ENCODE results near the gene PIGO.

DNA sequence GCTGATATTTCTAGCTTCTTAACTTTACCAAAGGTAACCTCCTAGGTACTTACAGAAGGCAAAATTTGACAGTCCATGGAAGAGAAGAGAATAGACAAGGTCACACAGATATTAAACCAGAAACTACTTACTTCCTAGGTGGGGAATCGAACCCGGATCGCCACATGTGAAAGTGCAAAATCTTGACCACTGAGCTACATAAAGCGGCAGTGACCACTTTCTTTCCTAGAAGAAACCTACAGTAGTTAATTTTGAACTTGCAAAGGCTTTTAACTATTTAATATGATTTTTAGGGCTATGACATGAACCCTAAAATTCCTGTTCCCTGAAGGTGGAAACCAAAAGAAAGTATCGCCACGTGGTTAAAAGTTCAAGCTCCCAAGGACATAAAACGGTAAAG lies 39.6 kb upstream of the PIGO start:
- TF ChIP-seq, protein P1, sequence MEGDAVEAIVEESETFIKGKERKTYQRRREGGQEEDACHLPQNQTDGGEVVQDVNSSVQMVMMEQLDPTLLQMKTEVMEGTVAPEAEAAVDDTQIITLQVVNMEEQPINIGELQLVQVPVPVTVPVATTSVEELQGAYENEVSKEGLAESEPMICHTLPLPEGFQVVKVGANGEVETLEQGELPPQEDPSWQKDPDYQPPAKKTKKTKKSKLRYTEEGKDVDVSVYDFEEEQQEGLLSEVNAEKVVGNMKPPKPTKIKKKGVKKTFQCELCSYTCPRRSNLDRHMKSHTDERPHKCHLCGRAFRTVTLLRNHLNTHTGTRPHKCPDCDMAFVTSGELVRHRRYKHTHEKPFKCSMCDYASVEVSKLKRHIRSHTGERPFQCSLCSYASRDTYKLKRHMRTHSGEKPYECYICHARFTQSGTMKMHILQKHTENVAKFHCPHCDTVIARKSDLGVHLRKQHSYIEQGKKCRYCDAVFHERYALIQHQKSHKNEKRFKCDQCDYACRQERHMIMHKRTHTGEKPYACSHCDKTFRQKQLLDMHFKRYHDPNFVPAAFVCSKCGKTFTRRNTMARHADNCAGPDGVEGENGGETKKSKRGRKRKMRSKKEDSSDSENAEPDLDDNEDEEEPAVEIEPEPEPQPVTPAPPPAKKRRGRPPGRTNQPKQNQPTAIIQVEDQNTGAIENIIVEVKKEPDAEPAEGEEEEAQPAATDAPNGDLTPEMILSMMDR (conservative IDR thresholded peaks at IDR 0.05; ENCODE audit: low read depth in 2 of 2): no peak
- no peak for TF ChIP-seq POLR2AphosphoS5 (IDR thresholded peaks at IDR 0.05; ENCODE audit: low read depth)

All from GM23338 (cell line).